HCT116 (cell line): ENCODE measurements around the gene ITPRIPL1.

ENCODE experiments used
- CEBPB ChIP-seq: IDR thresholded peaks from 2 replicates; pipeline ENCODE4 v1.6.1; 2012; ENCODE audit warnings: low read depth
- CTCF ChIP-seq, 3 experiments: fragments of 200-600 bp in 1 of 3; sonication (generic) in 1 of 3; IDR thresholded peaks in 2 of 3; conservative IDR thresholded peaks in 1 of 3; 2 replicates each; pipeline ENCODE4 v1.5.1; 2012 to 2017; ENCODE audit warnings: low read depth in 2 of 3, low read length in 2 of 3, antibody characterized with exemption in 1 of 3, borderline replicate concordance in 1 of 3, control low read depth in 1 of 3, mild to moderate bottlenecking in 1 of 3, mixed read lengths in 1 of 3, mixed run types in 1 of 3, moderate library complexity in 1 of 3; ENCODE audit not compliant: insufficient read depth in 1 of 3
- EGR1 ChIP-seq: IDR thresholded peaks from 2 replicates; pipeline ENCODE4 v1.6.1; 2012; ENCODE audit warnings: low read depth
- POLR2A ChIP-seq: IDR thresholded peaks from 2 replicates; pipeline ENCODE4 v1.7.0; 2011; ENCODE audit warnings: borderline replicate concordance; ENCODE audit not compliant: insufficient read depth, insufficient read length; ENCODE audit errors: extremely low read depth
- POLR2AphosphoS5 ChIP-seq: IDR thresholded peaks from 2 replicates; pipeline ENCODE4 v1.6.1; 2011; ENCODE audit warnings: mild to moderate bottlenecking, low read depth, low read length, moderate library complexity
- REST ChIP-seq: IDR thresholded peaks from 2 replicates; pipeline ENCODE4 v1.6.1; 2012; ENCODE audit warnings: low read depth
- SIN3A ChIP-seq: IDR thresholded peaks from 2 replicates; pipeline ENCODE4 v1.6.1; 2012; ENCODE audit warnings: low read depth
- SRF ChIP-seq: IDR thresholded peaks from 2 replicates; pipeline ENCODE4 v1.6.1; 2012; ENCODE audit warnings: low read depth
- ZFX ChIP-seq: fragments of 450-650 bp; IDR thresholded peaks from 2 replicates; pipeline ENCODE4 v1.6.1; 2017

GRCh38 chr2:96326990-96327820 is 2.1 kb downstream of the ITPRIPL1 start:
- TF ChIP-seq CTCF (IDR thresholded peaks at IDR 0.05 in 2 of 3, conservative IDR thresholded peaks at IDR 0.05 in 1 of 3; ENCODE audit: borderline replicate concordance in 1 of 3, insufficient read depth in 1 of 3, low read depth in 2 of 3, low read length in 2 of 3): no peak
- no peak for TF ChIP-seq POLR2A
- TF ChIP-seq SIN3A: no peak
- no peak for TF ChIP-seq POLR2AphosphoS5
- no peak for TF ChIP-seq ZFX
- no peak for TF ChIP-seq REST
- TF ChIP-seq SRF: no peak
- no peak for TF ChIP-seq CEBPB
- no peak for TF ChIP-seq EGR1
